Astrocyte (in vitro differentiated cells and primary cell): ENCODE results near the gene CAPN5. TPM values are rescaled to one million over a fixed set of nuclear protein-coding genes. Genes with fewer than 3 reads are reported as not detected.

Experiments used
- DNase-seq: peaks from one replicate; pipeline ENCODE4 v3.0.0-alpha.2; 2010; ENCODE audit warnings: low read depth
- FAIRE-seq: peaks from 2 replicates; lab custom pipeline; 2011; peaks lifted over from hg19 to GRCh38; lab: Jason Lieb, UNC
- H2AFZ ChIP-seq: 2 replicates; pipeline ENCODE4 v1.6.0; 2012; ENCODE audit warnings: low read depth, low read length, inconsistent platforms
- H3K27ac ChIP-seq: 2 replicates; pipeline ENCODE4 v1.5.1; 2011; ENCODE audit warnings: low read depth, low read length, inconsistent platforms
- H3K27me3 ChIP-seq: 2 replicates; pipeline ENCODE4 v1.6.0; 2011; ENCODE audit warnings: low read length, inconsistent platforms; ENCODE audit not compliant: insufficient read depth
- H3K36me3 ChIP-seq: 2 replicates; pipeline ENCODE4 v1.5.1; 2011; ENCODE audit warnings: low read length, inconsistent platforms; ENCODE audit not compliant: insufficient read depth
- H3K4me1 ChIP-seq: 2 replicates; pipeline ENCODE4 v1.5.1; 2011; ENCODE audit warnings: low read length, inconsistent platforms; ENCODE audit not compliant: insufficient read depth
- H3K4me2 ChIP-seq: 2 replicates; pipeline ENCODE4 v1.6.0; 2012; ENCODE audit warnings: low read length, inconsistent platforms
- H3K4me3 ChIP-seq: 2 replicates; pipeline ENCODE4 v1.5.1; 2011; ENCODE audit warnings: low read depth, mild to moderate bottlenecking, low read length, inconsistent platforms; ENCODE audit not compliant: insufficient read depth
- H3K79me2 ChIP-seq: 2 replicates; pipeline ENCODE4 v1.6.0; 2012; ENCODE audit warnings: mild to moderate bottlenecking, low read length, inconsistent platforms; ENCODE audit not compliant: insufficient read depth
- H3K9ac ChIP-seq: 2 replicates; pipeline ENCODE4 v1.6.0; 2012; ENCODE audit warnings: mild to moderate bottlenecking, low read length, inconsistent platforms
- H3K9me3 ChIP-seq: 2 replicates; pipeline ENCODE4 v1.5.1; 2012; ENCODE audit warnings: low read depth, mild to moderate bottlenecking, low read length, inconsistent platforms; ENCODE audit not compliant: insufficient read depth
- H4K20me1 ChIP-seq: 2 replicates; pipeline ENCODE4 v1.6.0; 2012; ENCODE audit warnings: low read length, inconsistent platforms; ENCODE audit not compliant: insufficient read depth
- H3K27ac Mint-ChIP-seq: one replicate; pipeline ENCODE4 v1.8.0; 2021; ENCODE audit warnings: mild to moderate bottlenecking, mixed read lengths; ENCODE audit not compliant: unreplicated experiment
- H3K27me3 Mint-ChIP-seq: one replicate; pipeline ENCODE4 v1.8.0; 2021; ENCODE audit warnings: low read depth, mixed read lengths; ENCODE audit not compliant: unreplicated experiment
- H3K36me3 Mint-ChIP-seq: one replicate; pipeline ENCODE4 v1.8.0; 2021; ENCODE audit warnings: low read depth, mixed read lengths; ENCODE audit not compliant: unreplicated experiment
- H3K4me1 Mint-ChIP-seq: one replicate; pipeline ENCODE4 v1.8.0; 2021; ENCODE audit warnings: low read depth, mixed read lengths; ENCODE audit not compliant: unreplicated experiment
- H3K4me3 Mint-ChIP-seq: one replicate; pipeline ENCODE4 v1.8.0; 2021; ENCODE audit warnings: mild to moderate bottlenecking, moderate library complexity, mixed read lengths; ENCODE audit not compliant: unreplicated experiment
- H3K9me3 Mint-ChIP-seq: one replicate; pipeline ENCODE4 v1.8.0; 2021; ENCODE audit warnings: mild to moderate bottlenecking, mixed read lengths; ENCODE audit not compliant: unreplicated experiment
- CTCF ChIP-seq: IDR thresholded peaks from 2 replicates; pipeline ENCODE4 v1.5.1; 2011; ENCODE audit warnings: low read depth, mild to moderate bottlenecking, inconsistent platforms, low read length, moderate library complexity; ENCODE audit not compliant: insufficient read depth
- EZH2 ChIP-seq: IDR thresholded peaks from 2 replicates; pipeline ENCODE4 v1.6.1; 2012; ENCODE audit warnings: mild to moderate bottlenecking, low read length, inconsistent platforms; ENCODE audit not compliant: insufficient read depth
- total RNA-seq: library from RNA; stranded (reverse); gene quantifications from 2 replicates; pipeline ENCODE4 v1.2.1, GENCODE V29; 2021

Gene CAPN5
- total RNA-seq, 1 donor from 2014 or later: 17.4 TPM

- H3K9ac ChIP-seq: no peak overlapping the region
- Mint-ChIP-seq H3K4me1 (peaks cover 1% of the 10 kb centered on the region), H3K27ac (no peak overlapping the region), H3K9me3 (no peaks in the 10 kb centered on the region), H3K27me3 (peaks cover 12% of the 10 kb centered on the region), H3K36me3 (no peaks in the 10 kb centered on the region), H3K4me3 (no peak overlapping the region)
- no peak for FAIRE-seq
- no peaks in the 10 kb centered on the region for H4K20me1 ChIP-seq
- H2AFZ ChIP-seq: no peak overlapping the region
- peaks cover 7% of the 10 kb centered on the region for H3K27me3 ChIP-seq
- H3K4me1 ChIP-seq: peaks cover 16% of the 10 kb centered on the region
- H3K79me2 ChIP-seq: no peaks in the 10 kb centered on the region
- no peak overlapping the region for H3K4me2 ChIP-seq
- H3K27ac ChIP-seq: no peak overlapping the region
- no peak for DNase-seq
- no peaks in the 10 kb centered on the region for H3K36me3 ChIP-seq
- no peaks in the 10 kb centered on the region for H3K9me3 ChIP-seq
- TF ChIP-seq CTCF: no peak
- no peak for TF ChIP-seq EZH2
- no peak overlapping the region for H3K4me3 ChIP-seq
These were observed 72.4 kb downstream of the CAPN5 start for GRCh38 chr11:77139201-77139600.

- Histone ChIP-seq H3K36me3 (no peaks in the 10 kb centered on the region), H2AFZ (peak overlapping the region; percentile 1), H3K27me3 (peaks cover 11% of the 10 kb centered on the region), H3K4me2 (no peak overlapping the region), H3K9ac (no peak overlapping the region), H3K4me1 (peaks cover 16% of the 10 kb centered on the region), H3K4me3 (no peak overlapping the region), H3K79me2 (no peaks in the 10 kb centered on the region), H3K9me3 (no peaks in the 10 kb centered on the region), H3K27ac (peak overlapping the region; percentile 35), H4K20me1 (no peaks in the 10 kb centered on the region)
- Mint-ChIP-seq H3K27me3 (peaks cover 20% of the 10 kb centered on the region), H3K36me3 (no peaks in the 10 kb centered on the region), H3K4me1 (peaks cover 1% of the 10 kb centered on the region), H3K9me3 (no peaks in the 10 kb centered on the region), H3K4me3 (no peak overlapping the region), H3K27ac (no peak overlapping the region)
- FAIRE-seq (no peak), DNase-seq (no peak)
- TF ChIP-seq EZH2: no peak
- no peak for TF ChIP-seq CTCF
These were observed 73.6 kb downstream of the CAPN5 start for GRCh38 chr11:77140231-77140851.

GRCh38 chr11:77141034-77141433 is 74.3 kb downstream of the CAPN5 start:
- DNase-seq: peak; percentile 78

More at GRCh38 chr11:77141034-77141433, 74.3 kb downstream of the CAPN5 start:
- Histone ChIP-seq H3K36me3 (no peaks in the 10 kb centered on the region), H3K4me2 (no peak overlapping the region), H3K9me3 (no peaks in the 10 kb centered on the region), H3K79me2 (no peaks in the 10 kb centered on the region), H2AFZ (no peak overlapping the region), H3K9ac (no peak overlapping the region), H3K27ac (no peak overlapping the region), H4K20me1 (no peaks in the 10 kb centered on the region), H3K4me1 (peaks cover 13% of the 10 kb centered on the region), H3K4me3 (no peak overlapping the region), H3K27me3 (peaks cover 11% of the 10 kb centered on the region)
- Mint-ChIP-seq H3K9me3 (no peaks in the 10 kb centered on the region), H3K4me3 (no peak overlapping the region), H3K27ac (peak overlapping the region; percentile 47), H3K36me3 (no peaks in the 10 kb centered on the region), H3K27me3 (peaks cover 25% of the 10 kb centered on the region), H3K4me1 (peaks cover under 1% of the 10 kb centered on the region)
- FAIRE-seq: peak; percentile 82
- no peak for TF ChIP-seq CTCF
- TF ChIP-seq EZH2: no peak
